Naive thymus-derived CD8-positive, alpha-beta T cell (primary cell): Measurements from ENCODE around the gene RETN. TPM values are rescaled to one million over a fixed set of nuclear protein-coding genes. Genes with fewer than 3 reads are reported as not detected.
A peak's percentile ranks its signal among the peaks of the same experiment; 100 is the strongest.

Experiments used
- ATAC-seq, 2 donors: fragments of 150-1000 bp; cut with Tn5 transposase in 1 of 2; sonication (Bioruptor Pico), chemical (Tn5 transposase) in 1 of 2; 1 replicate in 1 of 2; 2 replicates in 1 of 2; pipeline ENCODE4 v1.10.0; 2021; ENCODE audit warnings: mild to moderate bottlenecking in 2 of 2, moderate library complexity in 2 of 2
- POLR2A ChIA-PET: fragments of 350-600 bp; sonication (Branson Sonifier 250); formaldehyde crosslinking; loops from one replicate; lab custom pipeline; 2021; ENCODE audit warnings: antibody characterized with exemption; lab: Charles Lee
- DNase-seq, 10 donors: peaks; one replicate each; pipeline versions ENCODE4 v3.0.0 to v3.0.0-alpha.2; 2020 to 2022
- H3K27ac Mint-ChIP-seq, 10 donors: one replicate each; pipeline ENCODE4 v1.8.0; 2020 to 2022; ENCODE audit warnings: mild to moderate bottlenecking in 10 of 10, mixed read lengths in 10 of 10, moderate library complexity in 4 of 10, inconsistent platforms in 1 of 10
- H3K27me3 Mint-ChIP-seq, 5 donors: one replicate each; pipeline ENCODE4 v1.8.0; 2021 to 2022; ENCODE audit warnings: mixed read lengths in 5 of 5
- H3K36me3 Mint-ChIP-seq, 3 donors: one replicate each; pipeline ENCODE4 v1.8.0; 2020 to 2022; ENCODE audit warnings: mixed read lengths in 3 of 3, mild to moderate bottlenecking in 2 of 3, inconsistent platforms in 1 of 3
- H3K4me1 Mint-ChIP-seq, 4 donors: one replicate each; pipeline ENCODE4 v1.8.0; 2021 to 2022; ENCODE audit warnings: mixed read lengths in 4 of 4
- H3K4me3 Mint-ChIP-seq, 10 donors: one replicate each; pipeline ENCODE4 v1.8.0; 2020 to 2022; ENCODE audit warnings: mild to moderate bottlenecking in 10 of 10, mixed read lengths in 10 of 10, moderate library complexity in 6 of 10, inconsistent platforms in 1 of 10
- H3K9me3 Mint-ChIP-seq, 9 donors: one replicate each; pipeline ENCODE4 v1.8.0; 2020 to 2022; ENCODE audit warnings: mixed read lengths in 9 of 9, mild to moderate bottlenecking in 3 of 9, inconsistent platforms in 1 of 9, moderate library complexity in 1 of 9
- polyA plus RNA-seq, 3 donors: library from polyadenylated mRNA; unstranded; fragments of 300-500 nt; fragmentation: Illumina TruSeq; gene quantifications; one replicate each; pipeline ENCODE4 v1.2.3, GENCODE V29; 2021
- total RNA-seq, 8 experiments: library from RNA in 2 of 8; stranded (reverse) in 2 of 8; gene quantifications; one replicate each; pipeline ENCODE4 v1.2.3 and lab custom pipeline; 2021 to 2026

The RETN gene
- total RNA-seq, result not detected
- polyA plus RNA-seq, result 10 to 100 TPM in 1 of 3 donors, 1 to 10 TPM in 2; 6.5 to 12.8 (median 8.7) TPM
- 0 to 0.43 (median 0) reads per million in 6 experiments for total RNA-seq (lab: John Stamatoyannopoulos, UW)

GRCh38 chr19:7668842-7669241, at the start of gene RETN:
Gene RETN (plus strand): TSS chr19:7669049. CDS start chr19:7669327, 278 bp downstream.
- H3K9me3 Mint-ChIP-seq, result no peaks in the 10 kb centered on the region
- POLR2A ChIA-PET, result interaction anchor here (1.1 to 1.7 kb wide), 3 partner anchors 10 to 570 kb away, joined by 3 to 5 read pairs (median 5); no protein-coding TSS in a partner anchor
- H3K36me3 Mint-ChIP-seq, result no peaks in the 10 kb centered on the region
- peaks cover 7 to 50% (median 21%) of the 10 kb centered on the region in 5 donors for H3K27me3 Mint-ChIP-seq
- peaks cover 11 to 24% (median 20%) of the 10 kb centered on the region in 4 donors for H3K4me1 Mint-ChIP-seq
- peak within 1 kb of the TSS; percentile 26 to 79 (median 66) for H3K4me3 Mint-ChIP-seq
- peak in 1 of 2 donors; percentile 20 for ATAC-seq
- no peak for DNase-seq
- peak within 1 kb of the TSS in 4 of 10 donors; percentile 8 to 85 (median 49) for H3K27ac Mint-ChIP-seq

GRCh38 chr19:7619671-7620441, 49.0 kb upstream of the RETN start:
- POLR2A ChIA-PET, result no interaction called here
- Mint-ChIP-seq H3K36me3 (peaks cover 0 to 48% (median 15%) of the 10 kb centered on the region in 3 donors), H3K27ac (peak overlapping the region in 1 of 10 donors; percentile 9)

GRCh38 chr19:7620442-7621412, 48.1 kb upstream of the RETN start:
- no peak overlapping the region for H3K27ac Mint-ChIP-seq
- POLR2A ChIA-PET, result interaction anchor here (0.5 kb wide), 1 partner anchor 824 kb away, joined by 3 read pairs; no protein-coding TSS in a partner anchor
- DNase-seq (no peak), ATAC-seq (no peak)
- no peak overlapping the region for H3K4me3 Mint-ChIP-seq
- peaks cover 0 to 51% (median 15%) of the 10 kb centered on the region in 3 donors for H3K36me3 Mint-ChIP-seq
- H3K4me1 Mint-ChIP-seq, result peaks cover 0 to 5% (median 2%) of the 10 kb centered on the region in 4 donors
- H3K27me3 Mint-ChIP-seq, result no peaks in the 10 kb centered on the region
- no peaks in the 10 kb centered on the region for H3K9me3 Mint-ChIP-seq

More at GRCh38 chr19:7619671-7620441, 49.0 kb upstream of the RETN start:
- Mint-ChIP-seq H3K9me3 (no peaks in the 10 kb centered on the region), H3K4me3 (no peak overlapping the region), H3K27me3 (no peaks in the 10 kb centered on the region), H3K4me1 (peaks cover 0 to 5% (median 2%) of the 10 kb centered on the region in 4 donors)
- DNase-seq, result no peak
- ATAC-seq, result no peak

GRCh38 chr19:7622933-7623685, 45.7 kb upstream of the RETN start:
- DNase-seq, result no peak

GRCh38 chr19:7623725-7624603, 44.9 kb upstream of the RETN start:
- Mint-ChIP-seq H3K9me3 (no peaks in the 10 kb centered on the region), H3K4me1 (peaks cover 13 to 21% (median 15%) of the 10 kb centered on the region in 4 donors), H3K4me3 (no peak overlapping the region), H3K27ac (peak overlapping the region in 1 of 10 donors; percentile 34), H3K27me3 (no peaks in the 10 kb centered on the region), H3K36me3 (peaks cover 0 to 42% (median 5%) of the 10 kb centered on the region in 3 donors)
- ATAC-seq (no peak), DNase-seq (no peak)
- POLR2A ChIA-PET, result interaction anchor here (0.6 kb wide), 1 partner anchor 550 kb away, joined by 3 read pairs; no protein-coding TSS in a partner anchor

More at GRCh38 chr19:7622933-7623685, 45.7 kb upstream of the RETN start:
- no peaks in the 10 kb centered on the region for H3K27me3 Mint-ChIP-seq
- no peak for ATAC-seq
- peak overlapping the region in 1 of 10 donors; percentile 56 for H3K27ac Mint-ChIP-seq
- H3K36me3 Mint-ChIP-seq, result peaks cover 0 to 48% (median 10%) of the 10 kb centered on the region in 3 donors
- H3K4me1 Mint-ChIP-seq, result peaks cover 4 to 12% (median 8%) of the 10 kb centered on the region in 4 donors
- H3K4me3 Mint-ChIP-seq, result peak overlapping the region in 1 of 10 donors; percentile 34
- no peaks in the 10 kb centered on the region for H3K9me3 Mint-ChIP-seq
- POLR2A ChIA-PET, result interaction anchor here (0.6 kb wide), 3 partner anchors 25 to 549 kb away, joined by 3 read pairs; no protein-coding TSS in a partner anchor

- Mint-ChIP-seq H3K4me1 (peaks cover 21 to 29% (median 23%) of the 10 kb centered on the region in 4 donors), H3K27ac (no peak overlapping the region), H3K27me3 (no peaks in the 10 kb centered on the region), H3K4me3 (no peak overlapping the region), H3K36me3 (peaks cover 0 to 46% (median 8%) of the 10 kb centered on the region in 3 donors), H3K9me3 (no peaks in the 10 kb centered on the region)
- no peak for ATAC-seq
- POLR2A ChIA-PET, result interaction anchor here (0.9 kb wide), 1 partner anchor 85 kb away, joined by 3 read pairs; no protein-coding TSS in a partner anchor
- DNase-seq, result no peak
These were observed 44.0 kb upstream of the RETN start for GRCh38 chr19:7624810-7625209.

- Mint-ChIP-seq H3K36me3 (peaks cover 0 to 42% (median 8%) of the 10 kb centered on the region in 3 donors), H3K27me3 (no peaks in the 10 kb centered on the region), H3K27ac (peak overlapping the region in 1 of 10 donors; percentile 53), H3K9me3 (no peaks in the 10 kb centered on the region), H3K4me1 (peaks cover 23 to 38% (median 34%) of the 10 kb centered on the region in 4 donors), H3K4me3 (peak overlapping the region in 1 of 10 donors; percentile 2)
- ATAC-seq, result no peak
- DNase-seq, result no peak
- POLR2A ChIA-PET, result interaction anchor here (0.5 to 1.6 kb wide), 2 partner anchors 11 to 12 kb away, joined by 4 read pairs; partner anchors contain the start of gene STXBP2
These were observed 43.0 kb upstream of the RETN start for GRCh38 chr19:7625763-7626372.

- peaks cover 0 to 32% (median 10%) of the 10 kb centered on the region in 3 donors for H3K36me3 Mint-ChIP-seq
- no peak for ATAC-seq
- H3K27ac Mint-ChIP-seq, result peak overlapping the region in 4 of 10 donors; percentile 8 to 67 (median 32)
- H3K4me3 Mint-ChIP-seq, result peak overlapping the region in 3 of 10 donors; percentile 46 to 96 (median 96)
- H3K9me3 Mint-ChIP-seq, result no peaks in the 10 kb centered on the region
- no peak for DNase-seq
- POLR2A ChIA-PET, result interaction anchor here (1.2 to 1.6 kb wide), 2 partner anchors 10 to 30 kb away, joined by 3 to 4 read pairs; partner anchors contain the start of gene STXBP2
- H3K4me1 Mint-ChIP-seq, result peaks cover 23 to 46% (median 40%) of the 10 kb centered on the region in 4 donors
- H3K27me3 Mint-ChIP-seq, result no peaks in the 10 kb centered on the region
These were observed 41.7 kb upstream of the RETN start for GRCh38 chr19:7627166-7627565.

GRCh38 chr19:7628589-7629311, 40.1 kb upstream of the RETN start:
- peaks cover 0 to 20% (median 6%) of the 10 kb centered on the region in 3 donors for H3K36me3 Mint-ChIP-seq
- DNase-seq, result peak in 1 of 10 donors; percentile 8

More at GRCh38 chr19:7628589-7629311, 40.1 kb upstream of the RETN start:
- H3K4me1 Mint-ChIP-seq, result peaks cover 22 to 49% (median 43%) of the 10 kb centered on the region in 4 donors
- H3K27ac Mint-ChIP-seq, result peak overlapping the region; percentile 96 to 100 (median 100)
- no peaks in the 10 kb centered on the region for H3K27me3 Mint-ChIP-seq
- H3K4me3 Mint-ChIP-seq, result peak overlapping the region; percentile 92 to 99 (median 96)
- POLR2A ChIA-PET, result interaction anchor here (0.6 to 2.1 kb wide), 11 partner anchors 9 to 529 kb away, joined by 3 to 8 read pairs (median 4); partner anchors contain the start of genes PNPLA6, STXBP2, TIMM44 and TRAPPC5
- no peaks in the 10 kb centered on the region for H3K9me3 Mint-ChIP-seq
- no peak for ATAC-seq
